H1 (cell line): ENCODE results near the gene SPATA33. TPM values are rescaled to one million over a fixed set of nuclear protein-coding genes. Genes with fewer than 3 reads are reported as not detected.
A peak's percentile ranks its signal among the peaks of the same experiment; 100 is the strongest.

ENCODE experiments used
- CTCF ChIA-PET: fragments of 300-600 bp; sonication (Branson Sonifier 250); formaldehyde crosslinking; loops from one replicate; lab custom pipeline; 2021; ENCODE audit not compliant: partially characterized antibody; lab: Charles Lee
- POLR2A ChIA-PET: fragments of 300-600 bp; sonication (Branson Sonifier 250); formaldehyde crosslinking; loops from one replicate; lab custom pipeline; 2021; ENCODE audit warnings: inconsistent platforms; ENCODE audit not compliant: partially characterized antibody; lab: Charles Lee
- DNase-seq, 2 experiments: peaks; one replicate each; pipeline versions ENCODE4 v3.0.0 to v3.0.0-alpha.2; 2010 to 2022; ENCODE audit warnings: low spot score in 2 of 2, low read depth in 1 of 2, mixed read lengths in 1 of 2
- FAIRE-seq: peaks from 2 replicates; lab custom pipeline; 2011; peaks lifted over from hg19 to GRCh38; lab: Jason Lieb, UNC
- H2AFZ ChIP-seq: 2 replicates; pipeline ENCODE4 v1.8.1; 2012; ENCODE audit warnings: low read length, inconsistent platforms
- H2AK5ac ChIP-seq: 2 replicates; pipeline ENCODE4 v1.6.1; 2013; ENCODE audit warnings: low read depth, low read length
- H2BK120ac ChIP-seq: replicated peaks from 2 replicates; pipeline ENCODE3; 2013; ENCODE audit warnings: low read depth, low read length, inconsistent platforms
- H2BK12ac ChIP-seq: 2 replicates; pipeline ENCODE4 v1.6.1; 2013; ENCODE audit warnings: low read depth, low read length
- H2BK15ac ChIP-seq: 2 replicates; pipeline ENCODE4 v1.6.1; 2013; ENCODE audit warnings: low read length
- H2BK20ac ChIP-seq: 2 replicates; pipeline ENCODE4 v1.6.1; 2013; ENCODE audit warnings: low read length
- H2BK5ac ChIP-seq: 2 replicates; pipeline ENCODE4 v1.6.1; 2013; ENCODE audit warnings: low read depth, low read length
- H3K14ac ChIP-seq: 2 replicates; pipeline ENCODE4 v1.6.1; 2013; ENCODE audit warnings: inconsistent platforms; ENCODE audit not compliant: insufficient read length
- H3K18ac ChIP-seq: 2 replicates; pipeline ENCODE4 v1.6.1; 2013; ENCODE audit warnings: low read length; ENCODE audit errors: extremely low read depth
- H3K23ac ChIP-seq: 2 replicates; pipeline ENCODE4 v1.6.1; 2013; ENCODE audit warnings: inconsistent platforms; ENCODE audit not compliant: insufficient read length
- H3K23me2 ChIP-seq: 2 replicates; pipeline ENCODE4 v1.6.1; 2013; ENCODE audit warnings: low read depth, low read length
- H3K27ac ChIP-seq: 2 replicates; pipeline ENCODE4 v1.6.1; 2011; ENCODE audit warnings: low read depth, low read length, inconsistent platforms
- H3K27me3 ChIP-seq, 4 experiments: replicated peaks in 1 of 4; 1 replicate in 1 of 4; 2 replicates in 3 of 4; pipeline versions ENCODE4 v1.6.1 to v1.8.1; 2011 to 2013; ENCODE audit warnings: low read length in 3 of 4, mild to moderate bottlenecking in 3 of 4, inconsistent platforms in 2 of 4, mixed read lengths in 2 of 4, moderate library complexity in 1 of 4; ENCODE audit not compliant: control insufficient read depth in 3 of 4, insufficient read depth in 3 of 4; ENCODE audit errors: extremely low read depth in 1 of 4
- H3K36me3 ChIP-seq, 4 experiments: 2 replicates each; pipeline versions ENCODE4 v1.6.1 to v1.8.1; 2011 to 2013; ENCODE audit warnings: mild to moderate bottlenecking in 4 of 4, low read length in 3 of 4, moderate library complexity in 2 of 4, control low read depth in 1 of 4, inconsistent platforms in 1 of 4; ENCODE audit not compliant: insufficient read depth in 4 of 4, control insufficient read depth in 2 of 4
- H3K4ac ChIP-seq: replicated peaks from 2 replicates; pipeline ENCODE3; 2013; ENCODE audit warnings: low read length, low read depth, mixed read lengths, inconsistent platforms; ENCODE audit not compliant: insufficient read length
- H3K4me1 ChIP-seq, 4 experiments: replicated peaks in 1 of 4; 1 replicate in 1 of 4; 2 replicates in 3 of 4; pipeline versions ENCODE4 v1.6.1 to v1.8.1; 2011 to 2013; ENCODE audit warnings: low read length in 3 of 4, inconsistent platforms in 2 of 4, mixed read lengths in 1 of 4; ENCODE audit not compliant: insufficient read depth in 4 of 4, control insufficient read depth in 3 of 4
- H3K4me2 ChIP-seq, 2 experiments: 2 replicates each; pipeline versions ENCODE4 v1.6.1 to v1.8.1; 2011 to 2013; ENCODE audit warnings: low read depth in 2 of 2, low read length in 2 of 2, control low read depth in 1 of 2, inconsistent platforms in 1 of 2, mild to moderate bottlenecking in 1 of 2; ENCODE audit not compliant: insufficient read depth in 1 of 2
- H3K4me3 ChIP-seq, 4 experiments: fragments of 200-600, 300-600 bp in 1 of 4; sonication (generic), shearing (Covaris generic), sonication (Bioruptor Twin) in 1 of 4; 2 replicates each; pipeline versions ENCODE4 v1.5.1 to v1.8.1; 2011 to 2016; ENCODE audit warnings: low read length in 4 of 4, low read depth in 3 of 4, control low read depth in 2 of 4, inconsistent platforms in 2 of 4, mild to moderate bottlenecking in 2 of 4, mixed read lengths in 1 of 4, moderate library complexity in 1 of 4; ENCODE audit not compliant: insufficient read depth in 2 of 4; ENCODE audit errors: extremely low read depth in 1 of 4
- H3K56ac ChIP-seq: replicated peaks from 2 replicates; pipeline ENCODE3; 2013; ENCODE audit warnings: low read depth, mild to moderate bottlenecking, mixed read lengths, low read length, inconsistent platforms; ENCODE audit not compliant: insufficient read length
- H3K79me1 ChIP-seq: 2 replicates; pipeline ENCODE4 v1.6.1; 2013; ENCODE audit warnings: low read depth, low read length, control low read depth
- H3K79me2 ChIP-seq, 2 experiments: 2 replicates each; pipeline versions ENCODE4 v1.6.1 to v1.8.1; 2012 to 2013; ENCODE audit warnings: low read length in 2 of 2, mild to moderate bottlenecking in 2 of 2, inconsistent platforms in 1 of 2; ENCODE audit not compliant: insufficient read depth in 2 of 2, control insufficient read depth in 1 of 2
- H3K9ac ChIP-seq, 4 experiments: replicated peaks in 1 of 4; 1 replicate in 1 of 4; 2 replicates in 3 of 4; pipeline versions ENCODE4 v1.6.1 to v1.8.1; 2011 to 2013; ENCODE audit warnings: low read depth in 3 of 4, low read length in 3 of 4, control low read depth in 2 of 4, mild to moderate bottlenecking in 2 of 4, moderate library complexity in 2 of 4, inconsistent platforms in 1 of 4; ENCODE audit errors: extremely low read depth in 1 of 4
- H3K9me3 ChIP-seq, 2 experiments: 2 replicates each; pipeline versions ENCODE4 v1.6.1 to v1.8.1; 2012 to 2013; ENCODE audit warnings: mild to moderate bottlenecking in 2 of 2, moderate library complexity in 2 of 2, control low read depth in 1 of 2, inconsistent platforms in 1 of 2, low read depth in 1 of 2, low read length in 1 of 2, mixed read lengths in 1 of 2; ENCODE audit not compliant: insufficient read depth in 2 of 2
- H4K20me1 ChIP-seq, 2 experiments: replicated peaks in 1 of 2; 2 replicates each; pipeline versions ENCODE3 to v1.8.1; 2011 to 2013; ENCODE audit warnings: inconsistent platforms in 2 of 2, low read length in 2 of 2, mild to moderate bottlenecking in 1 of 2; ENCODE audit not compliant: insufficient read depth in 2 of 2, control insufficient read depth in 1 of 2
- H4K5ac ChIP-seq: 2 replicates; pipeline ENCODE4 v1.6.1; 2013; ENCODE audit warnings: low read length, low read depth, mixed read lengths, inconsistent platforms; ENCODE audit not compliant: insufficient read length
- H4K8ac ChIP-seq: 2 replicates; pipeline ENCODE4 v1.8.0; 2013; ENCODE audit warnings: mild to moderate bottlenecking, moderate library complexity, low read length, inconsistent platforms; ENCODE audit not compliant: insufficient read depth; ENCODE audit errors: extremely low read depth
- H4K91ac ChIP-seq: replicated peaks from 2 replicates; pipeline ENCODE3; 2013; ENCODE audit warnings: low read length, mixed read lengths, inconsistent platforms; ENCODE audit not compliant: insufficient read length
- BACH1 ChIP-seq: IDR thresholded peaks from 2 replicates; pipeline ENCODE4 v1.6.1; 2012; ENCODE audit warnings: low read length, improper control_type of control experiment
- BRCA1 ChIP-seq: IDR thresholded peaks from 2 replicates; pipeline ENCODE4 v1.6.1; 2012; ENCODE audit warnings: low read depth, low read length, improper control_type of control experiment
- CEBPB ChIP-seq: IDR thresholded peaks from 2 replicates; pipeline ENCODE4 v1.6.1; 2012; ENCODE audit warnings: low read depth, low read length
- PHF8 ChIP-seq: fragments of 200-600 bp; sonication (generic); conservative IDR thresholded peaks from 2 replicates; pipeline ENCODE4 v1.7.1; 2012; ENCODE audit warnings: low read depth, mild to moderate bottlenecking, inconsistent platforms, low read length, moderate library complexity
- RFX5 ChIP-seq: IDR thresholded peaks from 2 replicates; pipeline ENCODE4 v1.6.1; 2011; ENCODE audit warnings: low read depth, low read length, improper control_type of control experiment, borderline replicate concordance
- SUZ12 ChIP-seq: fragments of 200-600 bp; sonication (generic); IDR thresholded peaks from 2 replicates; pipeline ENCODE4 v1.6.1; 2012; ENCODE audit warnings: mild to moderate bottlenecking, inconsistent platforms, low read length, moderate library complexity, mixed read lengths
- TEAD4 ChIP-seq: IDR thresholded peaks from 2 replicates; pipeline ENCODE4 v1.6.1; 2012; ENCODE audit warnings: low read depth, low read length, inconsistent platforms, mixed read lengths
- ZNF274 ChIP-seq: IDR thresholded peaks from 2 replicates; pipeline ENCODE4 v1.7.0; 2012; ENCODE audit warnings: low read length, borderline replicate concordance; ENCODE audit errors: extremely low read depth
- WGBS, 2 experiments: shearing (Covaris generic) in 1 of 2; methylation state at CpG; one replicate each; pipeline versions ENCODE4 v1.1.6 to v1.1.7; 2013 to 2015; ENCODE audit warnings: low lambda C conversion rate in 2 of 2, mixed read lengths in 2 of 2, inconsistent platforms in 1 of 2, low coverage in 1 of 2, missing lambda C conversion rate in 1 of 2; ENCODE audit not compliant: insufficient replicate concordance in 2 of 2, insufficient coverage in 1 of 2, insufficient read length in 1 of 2; ENCODE audit errors: extremely low coverage in 1 of 2, missing lambda C conversion rate in 1 of 2; 5-methylcytosine and 5-hydroxymethylcytosine counted together
- polyA plus RNA-seq, 7 experiments: library from polyadenylated mRNA; depleted of rRNA in 3 of 7; stranded (reverse) in 5 of 7; unstranded in 2 of 7; fragments of >200 nt in 5 of 7; fragments of 200-250 nt in 2 of 7; gene quantifications; 1 replicate in 5 of 7; 2 replicates in 1 of 7; 4 replicates in 1 of 7; pipeline versions ENCODE4 v1.2.1 to v1.2.3, GENCODE V29; 2011 to 2013; ENCODE audit warnings: missing spikeins in 2 of 7, mixed read lengths in 2 of 7
- total RNA-seq: library from RNA; stranded (reverse); fragmentation: NEBNext Ultra II Directional; extraction: Animal tissue kit (Norgen Biotek cat#: 25700); gene quantifications from 2 replicates; pipeline ENCODE4 v1.2.1, GENCODE V29; 2021
- TF ChIP-seq, protein P1 (sequence below): IDR thresholded peaks from 2 replicates; pipeline ENCODE4 v1.6.1; 2011; ENCODE audit warnings: low read length, improper control_type of control experiment
- TF ChIP-seq, protein P2 (sequence below): IDR thresholded peaks from 2 replicates; pipeline ENCODE4 v1.6.1; 2012; ENCODE audit warnings: low read length, inconsistent platforms

The SPATA33 gene
- total and polyA plus RNA-seq, 2 of the 8 experiments (the other 6 are each of a cell fraction or from before 2014, with no cell fraction given) = 5.4 to 16.9 TPM

DNA sequence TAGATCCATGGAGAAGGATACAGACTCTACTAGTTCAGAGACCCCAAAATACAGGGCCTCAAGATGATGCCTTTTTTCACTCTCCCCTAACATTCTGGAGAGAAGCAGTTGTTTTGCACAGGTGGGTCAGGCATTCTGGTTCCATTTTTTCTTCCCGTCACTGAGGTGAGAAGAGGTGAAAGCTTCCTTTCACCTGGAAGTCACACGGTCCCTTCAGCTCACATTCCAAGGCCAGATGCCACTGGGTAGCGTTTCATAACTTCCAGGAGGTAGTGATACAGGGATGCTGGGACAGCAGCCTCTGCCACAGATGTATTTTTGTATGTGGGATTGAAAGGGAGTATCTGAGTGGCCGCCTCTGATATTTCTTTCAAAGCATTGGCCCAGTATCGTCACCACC is 30.8 kb downstream of the SPATA33 start:
- no peak overlapping the region; a peak in 1 of 4 replicates for H3K4me2 ChIP-seq
- no peak overlapping the region for H2BK5ac ChIP-seq
- H3K4me3 ChIP-seq = no peak overlapping the region
- peak overlapping the region; percentile 39; the same call in 1 of the 2 replicates for H4K8ac ChIP-seq
- no peak overlapping the region for H3K23ac ChIP-seq
- no peak overlapping the region for H2AK5ac ChIP-seq
- H2AFZ ChIP-seq = no peak overlapping the region
- H3K27me3 ChIP-seq = no peaks in the 10 kb centered on the region
- H3K79me2 ChIP-seq = peaks cover 0 to 11% of the 10 kb centered on the region in 2 experiments; a peak in 1 of 4 replicates
- no peak overlapping the region for H2BK15ac ChIP-seq
- TF ChIP-seq BRCA1 (no peak), SUZ12 (no peak), TEAD4 (no peak), CEBPB (no peak), PHF8 (no peak), BACH1 (no peak), ZNF274 (no peak), RFX5 (no peak)
- TF ChIP-seq, protein P1, sequence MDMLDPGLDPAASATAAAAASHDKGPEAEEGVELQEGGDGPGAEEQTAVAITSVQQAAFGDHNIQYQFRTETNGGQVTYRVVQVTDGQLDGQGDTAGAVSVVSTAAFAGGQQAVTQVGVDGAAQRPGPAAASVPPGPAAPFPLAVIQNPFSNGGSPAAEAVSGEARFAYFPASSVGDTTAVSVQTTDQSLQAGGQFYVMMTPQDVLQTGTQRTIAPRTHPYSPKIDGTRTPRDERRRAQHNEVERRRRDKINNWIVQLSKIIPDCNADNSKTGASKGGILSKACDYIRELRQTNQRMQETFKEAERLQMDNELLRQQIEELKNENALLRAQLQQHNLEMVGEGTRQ = no peak
- TF ChIP-seq, protein P2, sequence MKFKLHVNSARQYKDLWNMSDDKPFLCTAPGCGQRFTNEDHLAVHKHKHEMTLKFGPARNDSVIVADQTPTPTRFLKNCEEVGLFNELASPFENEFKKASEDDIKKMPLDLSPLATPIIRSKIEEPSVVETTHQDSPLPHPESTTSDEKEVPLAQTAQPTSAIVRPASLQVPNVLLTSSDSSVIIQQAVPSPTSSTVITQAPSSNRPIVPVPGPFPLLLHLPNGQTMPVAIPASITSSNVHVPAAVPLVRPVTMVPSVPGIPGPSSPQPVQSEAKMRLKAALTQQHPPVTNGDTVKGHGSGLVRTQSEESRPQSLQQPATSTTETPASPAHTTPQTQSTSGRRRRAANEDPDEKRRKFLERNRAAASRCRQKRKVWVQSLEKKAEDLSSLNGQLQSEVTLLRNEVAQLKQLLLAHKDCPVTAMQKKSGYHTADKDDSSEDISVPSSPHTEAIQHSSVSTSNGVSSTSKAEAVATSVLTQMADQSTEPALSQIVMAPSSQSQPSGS = no peak
- no peak overlapping the region for H4K5ac ChIP-seq
- no peak overlapping the region for H2BK12ac ChIP-seq
- H2BK20ac ChIP-seq = no peak overlapping the region
- no peak overlapping the region for H4K91ac ChIP-seq
- CTCF ChIA-PET = interaction anchor here (1.7 to 2.6 kb wide), 2 partner anchors 11 to 65 kb away, joined by 5 to 16 read pairs; no protein-coding TSS in a partner anchor
- H3K9me3 ChIP-seq = peaks cover 11 to 15% of the 10 kb centered on the region in 2 experiments
- DNase-seq (no peak), FAIRE-seq (no peak)
- no peak overlapping the region for H3K18ac ChIP-seq
- WGBS, 2 experiments = 90% methylated on average over 5 of the region's 5 CpGs; no CpG with 5 or more reads in 1 of the 2 experiments
- no peak overlapping the region for H3K14ac ChIP-seq
- POLR2A ChIA-PET = interaction anchor here (0.5 to 4.8 kb wide), 5 partner anchors 11 to 127 kb away, joined by 3 to 59 read pairs (median 4); partner anchors contain the start of gene SPATA2L
- H3K4ac ChIP-seq = no peak overlapping the region
- H3K56ac ChIP-seq = no peak overlapping the region
- H3K36me3 ChIP-seq = peaks cover under 1 to 28% (median 17%) of the 10 kb centered on the region in 4 experiments; a peak in 7 of 8 replicates
- no peak overlapping the region for H2BK120ac ChIP-seq
- H3K9ac ChIP-seq = no peak overlapping the region
- H3K23me2 ChIP-seq = peaks cover 6% of the 10 kb centered on the region; the same call in 1 of the 2 replicates
- H3K79me1 ChIP-seq = peaks cover 11% of the 10 kb centered on the region
- H4K20me1 ChIP-seq = peaks cover 0 to 12% of the 10 kb centered on the region in 2 experiments
- peaks cover 0 to 7% (median 2%) of the 10 kb centered on the region in 4 experiments; a peak in 4 of 7 replicates for H3K4me1 ChIP-seq
- H3K27ac ChIP-seq = no peak overlapping the region
